ENCODE data around the gene UBL7.

Gene UBL7

GRCh38 chr15:74429781-74430400, 31.1 kb downstream of the UBL7 start:
- TF ChIP-seq CTCF (conservative IDR thresholded peaks at IDR 0.05) (no peak), ZFX (IDR thresholded peaks at IDR 0.05) (no peak)
- no peak overlapping the region for H3K27ac ChIP-seq

- TF ChIP-seq ZFX (IDR thresholded peaks at IDR 0.05) (no peak), CTCF (conservative IDR thresholded peaks at IDR 0.05) (no peak)
- no peak overlapping the region for H3K27ac ChIP-seq
Observed at GRCh38 chr15:74428970-74429780, 31.8 kb downstream of the UBL7 start.

- TF ChIP-seq ZFX (IDR thresholded peaks at IDR 0.05) (no peak), CTCF (conservative IDR thresholded peaks at IDR 0.05) (no peak)
- no peak overlapping the region for H3K27ac ChIP-seq
Observed at GRCh38 chr15:74428442-74428787, 32.5 kb downstream of the UBL7 start.

- H3K27ac ChIP-seq = no peak overlapping the region
- no peak for TF ChIP-seq CTCF (conservative IDR thresholded peaks at IDR 0.05)
- no peak for TF ChIP-seq ZFX (IDR thresholded peaks at IDR 0.05)
Observed at GRCh38 chr15:74427607-74428441, 33.1 kb downstream of the UBL7 start.

GRCh38 chr15:74426404-74427281, 34.3 kb downstream of the UBL7 start:
- TF ChIP-seq ZFX (IDR thresholded peaks at IDR 0.05) = no peak
- H3K27ac ChIP-seq = no peak overlapping the region

GRCh38 chr15:74425630-74426029, 35.3 kb downstream of the UBL7 start:
- TF ChIP-seq ZFX (IDR thresholded peaks at IDR 0.05) (no peak), CTCF (conservative IDR thresholded peaks at IDR 0.05) (no peak)

GRCh38 chr15:74424901-74425528, 35.9 kb downstream of the UBL7 start:
- TF ChIP-seq ZFX (IDR thresholded peaks at IDR 0.05) (no peak), CTCF (conservative IDR thresholded peaks at IDR 0.05) (no peak)
- H3K27ac ChIP-seq = no peak overlapping the region

More at GRCh38 chr15:74425630-74426029, 35.3 kb downstream of the UBL7 start:
- no peak overlapping the region for H3K27ac ChIP-seq
